ENCODE data around the gene KATNA1. TPM values are rescaled to one million over a fixed set of nuclear protein-coding genes. Genes with fewer than 3 reads are reported as not detected.
"Not testable (repeated sequence)": the region's sequence is repeated elsewhere in the genome, so short reads cannot be mapped to it uniquely, and the experiment has no call there.

Gene KATNA1
- total RNA-seq, 3 donors from 2014 or later (not counting 1 experiment from before 2014, with no cell fraction given) = 16.4 to 22.7 (median 21.0) TPM

GRCh38 chr6:149681209-149681608, 32.7 kb upstream of the KATNA1 start:
- no peak overlapping the region for H3K27ac ChIP-seq (ENCODE audit: low read length)
- no peak overlapping the region for H3K4me3 ChIP-seq (ENCODE audit: low read length)
- Mint-ChIP-seq H3K4me3 (no peak overlapping the region), H3K9me3 (no peaks in the 10 kb centered on the region), H3K27ac (no peak overlapping the region), H3K27me3 (ENCODE audit: low read depth in 2 of 2) (no peaks in the 10 kb centered on the region), H3K36me3 (peaks cover 9% of the 10 kb centered on the region), H3K4me1 (peaks cover 12 to 18% of the 10 kb centered on the region in 2 donors)
- no peak for DNase-seq
- H3K9me3 ChIP-seq (ENCODE audit: control insufficient read depth, insufficient read depth, low read length) = no peaks in the 10 kb centered on the region
- no peaks in the 10 kb centered on the region for H3K27me3 ChIP-seq (ENCODE audit: control insufficient read depth, insufficient read depth, low read length)
- no peak for ATAC-seq
- no peak for TF ChIP-seq CTCF (IDR thresholded peaks at IDR 0.05)
- intact Hi-C loops (cut with micrococcal nuclease) = no loop called here
- H3K4me1 ChIP-seq (ENCODE audit: control insufficient read depth, insufficient read depth, low read length) = no peaks in the 10 kb centered on the region
- peaks cover 27% of the 10 kb centered on the region for H3K36me3 ChIP-seq (ENCODE audit: control insufficient read depth, insufficient read depth, low read length)

GRCh38 chr6:149680503-149680902, 32.0 kb upstream of the KATNA1 start:
- no peaks in the 10 kb centered on the region for H3K9me3 ChIP-seq (ENCODE audit: control insufficient read depth, insufficient read depth, low read length)
- no peaks in the 10 kb centered on the region for H3K9me3 Mint-ChIP-seq
- H3K4me3 ChIP-seq (ENCODE audit: low read length) = no peak overlapping the region
- H3K4me1 Mint-ChIP-seq = peaks cover 12 to 16% of the 10 kb centered on the region in 2 donors
- no peaks in the 10 kb centered on the region for H3K27me3 Mint-ChIP-seq (ENCODE audit: low read depth in 2 of 2)
- peaks cover 33% of the 10 kb centered on the region for H3K36me3 ChIP-seq (ENCODE audit: control insufficient read depth, insufficient read depth, low read length)
- H3K36me3 Mint-ChIP-seq = peaks cover 9% of the 10 kb centered on the region
- TF ChIP-seq CTCF (IDR thresholded peaks at IDR 0.05) = no peak
- WGBS (ENCODE audit: insufficient coverage) = 40% methylated on average over 1 of the region's 1 CpG
- no peak overlapping the region for H3K4me3 Mint-ChIP-seq
- no peaks in the 10 kb centered on the region for H3K4me1 ChIP-seq (ENCODE audit: control insufficient read depth, insufficient read depth, low read length)
- intact Hi-C loops (cut with micrococcal nuclease) = no loop called here
- no peak for DNase-seq
- H3K27ac Mint-ChIP-seq = no peak overlapping the region
- ATAC-seq = no peak
- no peak overlapping the region for H3K27ac ChIP-seq (ENCODE audit: low read length)
- H3K27me3 ChIP-seq (ENCODE audit: control insufficient read depth, insufficient read depth, low read length) = no peaks in the 10 kb centered on the region

- ATAC-seq; H3K4me1 Mint-ChIP-seq; DNase-seq; H3K27ac ChIP-seq (ENCODE audit: low read length); H3K27me3 Mint-ChIP-seq (ENCODE audit: low read depth in 2 of 2); H3K27me3 ChIP-seq (ENCODE audit: control insufficient read depth, insufficient read depth, low read length); intact Hi-C loops (cut with micrococcal nuclease); H3K27ac Mint-ChIP-seq; H3K9me3 Mint-ChIP-seq; H3K36me3 Mint-ChIP-seq; H3K9me3 ChIP-seq (ENCODE audit: control insufficient read depth, insufficient read depth, low read length); H3K4me1 ChIP-seq (ENCODE audit: control insufficient read depth, insufficient read depth, low read length); H3K4me3 ChIP-seq (ENCODE audit: low read length); H3K4me3 Mint-ChIP-seq: not testable (repeated sequence)
- H3K36me3 ChIP-seq (ENCODE audit: control insufficient read depth, insufficient read depth, low read length) = peaks cover 61% of the 10 kb centered on the region
Measured at GRCh38 chr6:149672265-149672664, 23.8 kb upstream of the KATNA1 start.

GRCh38 chr6:149660028-149660427, 11.5 kb upstream of the KATNA1 start:
- intact Hi-C loops (cut with micrococcal nuclease) = no loop called here
- H3K4me1 ChIP-seq (ENCODE audit: control insufficient read depth, insufficient read depth, low read length) = no peaks in the 10 kb centered on the region
- no peak for DNase-seq
- H3K4me3 ChIP-seq (ENCODE audit: low read length) = no peak overlapping the region
- Mint-ChIP-seq H3K27me3 (ENCODE audit: low read depth in 2 of 2) (no peaks in the 10 kb centered on the region), H3K9me3 (no peaks in the 10 kb centered on the region), H3K4me1 (no peaks in the 10 kb centered on the region), H3K36me3 (peaks cover 9% of the 10 kb centered on the region), H3K27ac (no peak overlapping the region), H3K4me3 (no peak overlapping the region)
- 100% methylated on average over 2 of the region's 4 CpGs for WGBS (ENCODE audit: insufficient coverage)
- H3K36me3 ChIP-seq (ENCODE audit: control insufficient read depth, insufficient read depth, low read length) = peaks cover 43% of the 10 kb centered on the region
- no peaks in the 10 kb centered on the region for H3K9me3 ChIP-seq (ENCODE audit: control insufficient read depth, insufficient read depth, low read length)
- no peak overlapping the region for H3K27ac ChIP-seq (ENCODE audit: low read length)
- no peaks in the 10 kb centered on the region for H3K27me3 ChIP-seq (ENCODE audit: control insufficient read depth, insufficient read depth, low read length)
- no peak for ATAC-seq
- no peak for TF ChIP-seq CTCF (IDR thresholded peaks at IDR 0.05)
